Stimulated activated effector memory CD8-positive, alpha-beta T cell treated with anti-CD3 and anti-CD28 coated beads, Interleukin-12 subunit alpha, Interleukin-12 subunit beta, amount 100 ng/mL, for 72 hours (primary cell): Measurements from ENCODE around the gene PKP3.
A peak's percentile ranks its signal among the peaks of the same experiment; 100 is the strongest.

Experiments
- ATAC-seq: fragments of 150-1000 bp; cut with Tn5 transposase; 2 replicates; pipeline ENCODE4 v1.10.0; 2021
- DNase-seq, 2 donors: peaks; one replicate each; pipeline ENCODE4 v3.0.0; 2021 to 2022; ENCODE audit warnings: low spot score in 2 of 2
- H3K27ac Mint-ChIP-seq: one replicate; pipeline ENCODE4 v1.8.0; 2022; ENCODE audit warnings: mild to moderate bottlenecking, mixed read lengths
- H3K36me3 Mint-ChIP-seq: one replicate; pipeline ENCODE4 v1.8.0; 2022; ENCODE audit warnings: mild to moderate bottlenecking, mixed read lengths
- H3K4me1 Mint-ChIP-seq: one replicate; pipeline ENCODE4 v1.8.0; 2022; ENCODE audit warnings: mixed read lengths
- H3K4me3 Mint-ChIP-seq: one replicate; pipeline ENCODE4 v1.8.0; 2022; ENCODE audit warnings: mild to moderate bottlenecking, mixed read lengths
- H3K9me3 Mint-ChIP-seq: one replicate; pipeline ENCODE4 v1.8.0; 2022; ENCODE audit warnings: mixed read lengths

Gene PKP3

DNA sequence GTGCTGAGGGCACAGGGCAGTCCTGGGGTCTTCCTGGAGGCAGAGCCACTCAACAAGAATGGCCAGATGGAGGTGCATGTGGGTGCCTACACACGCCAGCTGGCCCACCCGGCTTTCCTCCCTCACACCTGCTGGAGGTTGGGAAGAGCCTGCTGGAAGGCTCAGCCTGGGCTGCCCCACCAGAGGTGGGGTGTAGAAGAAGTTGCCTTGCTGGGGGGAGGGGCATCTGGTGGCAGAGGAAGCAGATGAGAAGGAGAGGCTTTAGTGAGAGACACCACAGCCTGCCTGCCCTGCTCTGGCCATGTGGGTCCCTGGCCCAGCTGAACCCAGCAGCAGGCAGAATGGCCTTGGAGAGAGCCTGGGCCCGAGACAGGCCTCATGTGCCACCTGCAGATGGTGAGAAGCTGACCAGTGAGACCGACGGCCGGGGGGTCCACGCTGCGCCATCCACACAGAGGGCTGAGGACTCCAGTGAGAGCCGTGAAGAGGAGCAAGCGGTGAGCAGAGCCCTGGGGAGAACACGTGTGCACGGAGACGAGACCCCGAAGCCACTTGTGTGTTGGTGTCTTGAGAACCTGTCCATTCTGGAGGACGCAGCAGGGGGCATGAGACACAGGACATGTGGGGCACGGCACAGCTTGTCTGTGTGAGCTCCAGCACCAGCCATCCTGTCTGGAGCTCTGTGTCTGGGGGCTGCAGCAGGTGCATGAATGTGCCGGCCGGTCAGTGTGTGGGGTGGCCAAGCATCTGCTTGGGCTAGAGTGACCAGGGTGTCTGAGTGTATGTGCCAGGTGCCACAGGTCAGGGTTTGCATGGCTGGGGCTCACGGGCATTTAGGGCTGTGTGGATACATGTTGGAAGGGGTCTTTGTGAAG lies 22.1 kb upstream of the PKP3 start:
- no peaks in the 10 kb centered on the region for H3K9me3 Mint-ChIP-seq
- H3K27ac Mint-ChIP-seq, result peak overlapping the region; percentile 53
- no peak overlapping the region for H3K4me3 Mint-ChIP-seq
- ATAC-seq, result peak; percentile 2
- peaks cover 29% of the 10 kb centered on the region for H3K4me1 Mint-ChIP-seq
- H3K36me3 Mint-ChIP-seq, result peaks cover 6% of the 10 kb centered on the region
- no peak for DNase-seq

DNA sequence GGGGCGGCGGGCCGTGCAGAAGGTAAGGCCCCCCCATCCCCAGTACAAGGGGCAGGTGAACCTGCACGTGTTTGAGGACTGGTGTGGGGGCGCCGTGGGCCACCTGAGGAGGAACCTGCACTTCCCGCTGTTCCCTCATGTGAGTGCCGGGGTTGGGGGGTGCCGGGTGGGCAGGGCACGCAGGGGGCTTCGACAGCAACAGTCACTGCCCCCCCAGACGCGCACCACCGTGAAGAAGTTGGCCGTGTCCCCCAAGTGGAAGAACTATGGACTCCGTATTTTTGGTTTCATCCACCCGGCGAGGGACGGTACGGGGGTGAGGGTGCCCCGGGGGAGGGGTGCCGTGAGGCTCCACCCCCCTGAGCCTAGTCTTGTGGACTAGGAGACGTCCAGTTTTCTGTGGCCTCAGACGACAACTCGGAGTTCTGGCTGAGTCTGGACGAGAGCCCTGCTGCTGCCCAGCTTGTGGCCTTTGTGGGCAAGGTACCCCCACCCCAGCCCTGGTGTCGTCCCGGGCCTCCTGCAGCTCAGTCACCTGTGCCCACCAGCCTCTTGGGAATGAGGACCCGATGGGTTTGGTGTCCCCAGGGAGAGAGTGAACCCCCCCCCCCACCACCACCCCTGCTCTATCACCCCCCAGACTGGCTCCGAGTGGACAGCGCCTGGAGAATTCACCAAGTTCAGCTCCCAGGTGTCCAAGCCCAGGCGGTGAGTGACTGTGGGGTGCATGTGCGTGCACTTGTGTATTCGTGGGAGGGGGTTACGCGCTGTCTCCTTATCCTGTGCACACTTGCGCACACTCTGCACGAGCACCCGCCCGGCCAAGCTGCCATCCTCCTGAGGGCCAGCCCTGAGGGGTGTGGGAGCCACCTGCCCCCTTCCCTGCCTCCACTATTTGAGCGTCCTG lies 20.9 kb upstream of the PKP3 start:
- H3K4me1 Mint-ChIP-seq, result peaks cover 18% of the 10 kb centered on the region

DNA sequence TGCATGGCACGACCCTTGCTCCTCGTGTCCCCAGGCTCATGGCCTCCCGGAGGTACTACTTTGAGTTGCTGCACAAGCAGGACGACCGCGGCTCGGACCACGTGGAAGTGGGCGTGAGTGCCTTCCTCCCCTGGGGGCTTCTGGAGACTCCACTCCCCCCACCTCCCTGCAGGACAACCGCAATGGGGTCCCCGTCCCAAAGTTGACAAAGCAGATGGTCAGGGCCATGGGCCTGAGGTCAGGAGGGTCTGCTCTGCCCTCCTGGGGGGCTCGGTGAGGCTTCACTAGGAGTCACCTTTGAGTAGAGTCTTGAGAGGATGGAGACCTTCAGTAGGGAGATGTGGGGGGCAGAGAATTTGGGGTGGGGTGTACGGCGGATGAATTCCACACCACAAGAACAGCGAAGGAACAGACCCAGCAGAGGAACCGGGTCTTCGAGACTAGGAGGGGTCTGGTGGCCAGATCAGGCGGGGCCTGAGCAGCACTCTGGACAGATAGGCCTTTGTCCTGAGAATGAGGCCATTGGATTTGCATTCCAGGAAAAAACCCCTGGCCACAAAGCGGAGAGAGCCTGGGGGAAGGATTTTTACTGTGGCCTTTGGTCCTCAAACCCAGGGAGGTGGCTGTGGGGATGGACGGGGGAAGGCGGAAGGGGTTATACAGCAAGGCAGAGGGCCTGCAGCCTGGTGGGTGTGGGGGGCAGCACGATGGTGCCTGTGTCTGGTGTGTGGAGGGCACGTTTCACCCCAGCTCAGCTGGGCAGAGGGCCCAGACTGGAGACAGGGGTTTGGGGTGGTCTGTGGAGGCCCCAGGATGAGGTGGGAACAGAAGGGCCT lies 20.1 kb upstream of the PKP3 start:
- peaks cover 6% of the 10 kb centered on the region for H3K36me3 Mint-ChIP-seq
- ATAC-seq, result no peak

More for the DNA sequence above, 20.9 kb upstream of the PKP3 start:
- H3K27ac Mint-ChIP-seq, result no peak overlapping the region
- ATAC-seq (no peak), DNase-seq (no peak)
- no peak overlapping the region for H3K4me3 Mint-ChIP-seq
- peaks cover 6% of the 10 kb centered on the region for H3K36me3 Mint-ChIP-seq
- H3K9me3 Mint-ChIP-seq, result no peaks in the 10 kb centered on the region

DNA sequence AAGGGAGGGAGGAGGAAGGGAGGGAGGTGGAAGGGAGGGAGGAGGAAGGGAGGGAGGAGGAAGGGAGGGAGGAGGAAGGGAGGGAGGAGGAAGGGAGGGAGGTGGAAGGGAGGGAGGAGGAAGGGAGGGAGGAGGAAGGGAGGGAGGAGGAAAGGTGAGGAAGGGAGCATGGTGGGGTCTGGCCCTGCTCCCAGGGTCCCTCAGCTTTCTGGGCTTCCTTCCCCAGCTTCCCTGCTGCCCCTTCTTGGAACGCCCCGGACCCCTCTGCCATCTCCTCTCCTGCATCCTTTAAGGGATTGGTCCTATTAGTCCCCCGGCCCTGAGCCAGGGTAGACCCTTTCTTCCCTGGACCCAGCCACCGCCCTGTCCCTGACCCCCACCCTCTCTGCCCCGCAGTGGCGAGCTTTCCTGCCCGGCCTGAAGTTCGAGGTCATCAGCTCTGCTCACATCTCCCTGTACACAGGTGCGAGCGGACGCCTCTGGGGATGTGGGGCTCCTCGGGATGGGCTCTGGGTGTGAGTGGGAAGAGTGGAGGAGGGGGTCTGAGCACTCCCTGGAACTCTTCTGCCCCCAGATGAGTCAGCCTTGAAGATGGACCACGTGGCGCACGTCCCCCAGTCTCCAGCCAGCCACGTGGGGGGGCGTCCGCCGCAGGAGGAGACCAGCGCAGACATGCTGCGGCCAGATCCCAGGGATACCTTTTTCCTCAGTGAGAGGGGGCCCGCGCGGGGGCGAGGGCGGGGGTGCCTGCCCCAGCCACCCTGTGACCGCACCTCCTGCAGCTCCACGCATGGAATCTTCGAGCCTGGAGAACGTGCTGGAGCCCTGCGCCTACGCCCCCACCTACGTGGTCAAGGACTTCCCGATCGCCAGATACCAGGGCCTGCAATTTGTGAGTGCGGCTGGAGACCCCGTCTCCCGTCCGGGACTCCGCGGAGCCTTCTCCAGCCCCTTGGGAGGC lies 18.7 kb upstream of the PKP3 start:
- ATAC-seq (no peak), DNase-seq (no peak)
- peaks cover 10% of the 10 kb centered on the region for H3K4me1 Mint-ChIP-seq
- no peak overlapping the region for H3K4me3 Mint-ChIP-seq
- H3K9me3 Mint-ChIP-seq, result no peaks in the 10 kb centered on the region
- H3K27ac Mint-ChIP-seq, result no peak overlapping the region
- H3K36me3 Mint-ChIP-seq, result peaks cover 4% of the 10 kb centered on the region

More for the DNA sequence above, 20.1 kb upstream of the PKP3 start:
- Mint-ChIP-seq H3K4me3 (no peak overlapping the region), H3K27ac (peak overlapping the region; percentile 68), H3K9me3 (no peaks in the 10 kb centered on the region), H3K4me1 (peaks cover 10% of the 10 kb centered on the region)
- DNase-seq, result no peak

DNA sequence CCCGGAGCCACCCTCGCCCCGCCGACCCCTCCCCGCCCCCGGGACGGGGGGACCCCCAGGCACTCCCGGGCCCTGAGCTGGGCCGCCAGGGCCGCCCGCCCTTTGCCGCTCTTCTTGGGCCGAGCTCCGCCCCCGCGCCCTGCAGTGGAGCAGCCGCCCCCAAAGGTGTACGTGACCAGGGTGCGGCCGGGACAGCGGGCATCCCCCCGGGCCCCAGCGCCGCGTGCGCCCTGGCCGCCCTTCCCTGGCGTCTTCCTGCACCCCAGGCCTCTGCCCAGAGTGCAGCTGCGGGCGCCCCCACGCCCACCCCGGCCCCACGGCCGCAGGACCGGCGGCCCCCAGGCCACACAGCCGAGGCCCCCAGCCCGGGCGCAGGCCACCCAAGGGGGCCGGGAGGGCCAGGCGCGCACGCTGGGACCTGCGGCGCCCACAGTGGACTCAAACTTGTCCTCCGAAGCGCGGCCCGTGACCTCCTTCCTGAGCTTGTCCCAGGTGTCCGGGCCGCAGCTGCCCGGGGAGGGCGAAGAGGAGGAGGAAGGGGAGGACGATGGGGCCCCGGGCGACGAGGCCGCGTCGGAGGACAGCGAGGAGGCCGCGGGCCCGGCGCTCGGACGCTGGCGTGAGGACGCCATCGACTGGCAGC lies 17.4 kb upstream of the PKP3 start:
- H3K27ac Mint-ChIP-seq, result no peak overlapping the region
- no peaks in the 10 kb centered on the region for H3K9me3 Mint-ChIP-seq
- peaks cover 10% of the 10 kb centered on the region for H3K4me1 Mint-ChIP-seq
- DNase-seq, result no peak
- H3K4me3 Mint-ChIP-seq, result no peak overlapping the region
- no peak for ATAC-seq
- no peaks in the 10 kb centered on the region for H3K36me3 Mint-ChIP-seq

DNA sequence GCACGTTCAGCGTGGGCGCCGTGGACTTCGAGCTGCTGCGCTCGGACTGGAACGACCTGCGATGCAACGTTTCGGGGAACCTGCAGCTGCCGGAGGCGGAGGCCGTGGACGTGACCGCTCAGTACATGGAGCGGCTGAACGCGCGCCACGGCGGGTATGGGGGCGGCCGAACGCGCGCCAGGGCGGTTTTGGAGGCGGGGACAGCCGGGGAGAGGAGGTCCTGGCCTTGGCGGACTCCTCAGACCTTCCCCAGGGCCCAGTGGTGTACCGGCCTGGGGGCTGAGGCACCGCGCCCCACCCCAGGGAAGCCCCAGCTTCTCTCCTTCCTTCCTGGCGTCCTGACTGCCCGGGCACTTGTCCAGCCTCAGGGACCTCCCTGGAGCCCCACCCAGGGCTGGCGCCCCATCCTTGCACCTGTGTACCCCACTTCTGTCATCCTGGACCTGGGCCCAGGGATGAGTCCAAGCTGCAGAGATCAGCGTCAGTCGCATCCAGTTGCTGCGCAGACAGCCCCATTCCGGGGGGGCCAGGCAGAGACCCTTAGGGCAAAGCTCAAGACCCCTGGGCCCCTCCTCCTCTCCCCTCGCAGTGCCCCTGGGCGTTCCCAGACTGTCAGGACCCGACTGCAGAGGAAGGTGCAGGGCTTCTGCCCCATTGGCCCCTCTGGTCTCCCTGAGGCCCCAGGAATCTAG lies 16.7 kb upstream of the PKP3 start:
- Mint-ChIP-seq H3K9me3 (no peaks in the 10 kb centered on the region), H3K4me1 (peaks cover 15% of the 10 kb centered on the region), H3K4me3 (no peak overlapping the region), H3K36me3 (no peaks in the 10 kb centered on the region), H3K27ac (no peak overlapping the region)
- ATAC-seq (peak; percentile 12), DNase-seq (no peak)

DNA sequence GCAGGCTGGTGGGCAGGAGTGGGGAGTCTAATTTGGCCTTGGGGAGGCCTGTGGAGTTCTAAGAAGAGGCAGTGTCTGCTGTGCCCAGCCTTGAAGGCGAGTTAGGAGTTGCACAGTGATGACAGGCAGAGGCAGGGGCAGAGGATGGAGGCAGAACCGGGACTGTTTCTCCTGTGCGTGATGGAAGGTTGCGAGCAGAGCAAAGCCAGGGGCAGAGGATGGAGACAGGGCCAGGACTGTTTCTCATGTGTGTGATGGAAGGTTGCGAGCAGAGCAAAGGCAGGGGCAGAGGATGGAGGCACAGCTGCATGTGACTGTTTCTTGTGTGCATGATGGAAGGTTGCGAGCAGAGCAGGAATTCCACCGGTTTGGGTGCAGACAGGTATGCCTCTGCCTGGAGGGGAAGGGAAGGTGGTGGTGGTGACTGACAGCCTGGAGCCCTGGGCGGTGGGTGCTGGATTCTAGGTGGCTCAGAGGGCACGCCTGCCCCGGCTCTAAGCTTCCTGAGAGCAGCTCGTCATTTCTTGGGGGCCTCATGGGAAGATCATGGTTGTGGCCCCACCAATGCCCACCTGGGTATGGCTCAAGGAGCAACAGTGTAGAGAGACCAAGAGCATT lies 16.0 kb upstream of the PKP3 start:
- ATAC-seq (no peak), DNase-seq (no peak)
- Mint-ChIP-seq H3K4me1 (peaks cover 18% of the 10 kb centered on the region), H3K36me3 (peaks cover 2% of the 10 kb centered on the region), H3K9me3 (no peaks in the 10 kb centered on the region), H3K4me3 (no peak overlapping the region), H3K27ac (no peak overlapping the region)

DNA sequence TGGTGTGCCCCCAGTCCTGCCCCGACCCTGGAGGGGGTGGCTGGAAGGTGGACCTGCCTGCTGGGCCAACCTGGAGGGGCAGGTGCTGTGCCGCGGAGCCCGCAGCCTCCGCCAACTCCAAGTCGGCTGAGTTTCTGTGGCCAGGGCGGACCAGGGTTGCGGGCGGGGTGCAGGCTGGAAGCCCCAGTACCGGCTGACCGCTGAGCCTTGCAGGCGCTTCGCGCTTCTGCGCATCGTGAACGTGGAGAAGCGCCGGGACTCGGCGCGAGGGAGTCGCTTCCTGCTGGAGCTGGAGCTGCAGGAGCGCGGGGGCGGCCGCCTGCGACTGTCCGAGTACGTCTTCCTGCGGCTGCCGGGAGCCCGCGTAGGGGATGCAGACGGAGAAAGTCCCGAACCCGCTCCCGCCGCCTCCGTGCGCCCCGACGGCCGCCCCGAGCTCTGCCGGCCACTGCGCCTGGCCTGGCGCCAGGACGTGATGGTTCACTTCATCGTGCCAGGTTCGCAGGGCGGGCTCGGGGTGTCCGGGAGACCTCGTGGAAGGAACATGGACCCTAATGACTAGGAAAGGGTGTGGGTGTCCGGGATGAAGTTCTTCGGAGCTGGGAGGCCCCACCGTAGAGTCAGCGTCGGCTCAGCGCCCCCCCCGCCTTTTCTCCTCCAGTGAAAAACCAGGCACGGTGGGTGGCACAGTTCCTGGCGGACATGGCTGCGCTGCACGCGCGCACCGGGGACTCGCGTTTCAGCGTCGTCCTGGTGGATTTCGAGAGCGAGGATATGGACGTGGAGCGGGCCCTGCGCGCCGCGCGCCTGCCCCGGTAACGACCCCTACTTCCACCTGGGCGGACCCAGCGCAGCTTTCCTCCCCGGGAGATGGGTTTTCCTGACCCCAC lies 14.6 kb upstream of the PKP3 start:
- Mint-ChIP-seq H3K36me3 (peaks cover 9% of the 10 kb centered on the region), H3K4me3 (no peak overlapping the region), H3K9me3 (no peaks in the 10 kb centered on the region), H3K4me1 (peaks cover 12% of the 10 kb centered on the region), H3K27ac (no peak overlapping the region)
- no peak for ATAC-seq
- no peak for DNase-seq

DNA sequence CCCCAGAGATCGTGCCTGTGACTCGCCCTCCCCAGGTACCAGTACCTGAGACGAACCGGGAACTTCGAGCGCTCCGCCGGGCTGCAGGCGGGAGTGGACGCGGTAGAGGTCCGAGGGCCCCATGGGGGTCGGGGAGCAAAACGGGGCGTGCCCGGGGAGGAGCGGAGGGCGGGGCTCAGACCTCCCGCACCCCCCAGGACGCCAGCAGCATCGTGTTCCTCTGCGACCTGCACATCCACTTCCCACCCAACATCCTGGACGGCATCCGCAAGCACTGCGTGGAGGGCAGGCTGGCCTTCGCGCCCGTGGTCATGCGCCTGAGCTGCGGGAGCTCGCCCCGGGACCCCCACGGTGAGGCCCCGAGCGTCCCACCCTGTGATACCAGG lies 13.9 kb upstream of the PKP3 start:
- Mint-ChIP-seq H3K4me1 (peaks cover 12% of the 10 kb centered on the region), H3K9me3 (no peaks in the 10 kb centered on the region), H3K4me3 (no peak overlapping the region), H3K36me3 (peaks cover 9% of the 10 kb centered on the region), H3K27ac (no peak overlapping the region)
- DNase-seq (no peak), ATAC-seq (no peak)

DNA sequence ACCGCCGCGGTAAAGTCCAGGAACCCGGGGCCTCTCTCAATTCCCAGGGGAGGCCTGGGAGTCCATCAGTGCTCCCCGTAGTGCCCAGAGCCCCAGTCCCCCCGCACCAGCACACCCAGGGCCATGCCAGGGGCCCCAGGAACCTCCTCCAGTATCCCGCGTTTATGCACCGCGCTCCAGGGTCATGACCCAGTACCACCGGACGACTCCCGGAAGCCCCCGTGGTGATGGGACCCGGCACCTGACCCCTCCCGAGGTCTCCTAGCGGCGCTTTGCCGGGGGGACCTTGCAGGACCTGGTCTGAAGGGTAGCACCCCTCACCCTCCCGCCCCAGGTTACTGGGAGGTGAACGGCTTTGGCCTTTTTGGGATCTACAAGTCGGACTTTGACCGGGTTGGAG lies 13.5 kb upstream of the PKP3 start:
- DNase-seq, result no peak
- no peak overlapping the region for H3K27ac Mint-ChIP-seq
- no peak overlapping the region for H3K4me3 Mint-ChIP-seq
- H3K36me3 Mint-ChIP-seq, result peaks cover 9% of the 10 kb centered on the region
- H3K9me3 Mint-ChIP-seq, result no peaks in the 10 kb centered on the region
- H3K4me1 Mint-ChIP-seq, result peaks cover 12% of the 10 kb centered on the region
- ATAC-seq, result no peak

DNA sequence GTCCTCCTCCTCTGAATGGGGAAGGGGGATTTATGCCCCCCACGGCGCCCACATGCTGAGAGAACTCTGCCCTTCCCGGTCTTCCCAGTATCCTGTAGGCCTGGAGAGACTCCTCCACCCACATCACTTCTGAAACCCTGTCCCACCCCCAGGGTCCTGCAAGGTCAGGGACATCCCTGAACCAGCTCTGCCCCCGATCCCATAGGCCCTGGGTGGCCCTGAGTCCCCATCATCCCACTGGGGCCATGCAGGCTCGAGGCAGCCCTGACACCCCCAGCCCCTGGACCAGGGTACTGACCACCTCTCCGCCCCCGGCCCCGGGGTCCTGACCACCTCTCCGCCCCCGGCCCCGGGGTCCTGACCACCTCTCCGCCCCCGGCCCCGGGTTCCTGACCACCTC lies 13.0 kb upstream of the PKP3 start:
- Mint-ChIP-seq H3K36me3 (peaks cover 9% of the 10 kb centered on the region), H3K4me3 (no peak overlapping the region), H3K9me3 (no peaks in the 10 kb centered on the region), H3K27ac (no peak overlapping the region), H3K4me1 (peaks cover 12% of the 10 kb centered on the region)
- no peak for ATAC-seq
- DNase-seq, result no peak

DNA sequence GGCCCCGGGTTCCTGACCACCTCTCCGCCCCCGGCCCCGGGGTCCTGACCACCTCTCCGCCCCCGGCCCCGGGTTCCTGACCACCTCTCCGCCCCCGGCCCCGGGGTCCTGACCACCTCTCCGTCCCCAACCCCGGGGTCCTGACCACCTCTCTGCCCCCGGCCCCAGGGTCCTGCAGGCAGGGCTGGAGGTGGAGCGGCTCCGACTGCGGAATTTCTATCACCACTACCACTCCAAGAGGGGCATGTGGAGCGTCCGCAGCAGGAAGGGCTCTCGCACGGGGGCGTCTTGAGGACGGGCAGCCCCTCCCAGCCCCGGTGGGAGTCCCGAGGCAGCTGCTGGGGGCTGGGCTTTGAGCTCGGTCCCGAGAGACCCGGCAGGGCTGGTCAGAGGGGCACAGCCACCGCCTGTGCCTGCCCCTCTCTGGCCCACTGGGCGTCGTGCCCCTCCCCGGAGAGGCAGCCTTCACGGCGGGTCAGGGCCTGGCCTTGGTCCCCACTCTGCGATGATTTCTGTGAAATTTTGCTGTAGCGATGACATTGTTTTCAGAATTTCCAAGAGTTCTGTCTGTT lies 12.4 kb upstream of the PKP3 start:
- peaks cover 12% of the 10 kb centered on the region for H3K4me1 Mint-ChIP-seq
- no peaks in the 10 kb centered on the region for H3K9me3 Mint-ChIP-seq
- no peak for ATAC-seq
- H3K4me3 Mint-ChIP-seq, result no peak overlapping the region
- peak overlapping the region; percentile 74 for H3K27ac Mint-ChIP-seq
- H3K36me3 Mint-ChIP-seq, result peaks cover 9% of the 10 kb centered on the region
- no peak for DNase-seq
